GM12878 (cell line): Measurements from ENCODE around the gene DIRAS3. TPM values are rescaled to one million over a fixed set of nuclear protein-coding genes. Genes with fewer than 3 reads are reported as not detected.

Experiments used
- ATAC-seq: fragments of 200-7000 bp; cut with Tn5 transposase; 3 replicates; pipeline ENCODE4 v1.9.1; 2020; ENCODE audit warnings: mild to moderate bottlenecking, moderate library complexity
- BruUV-seq: library from RNA; stranded (reverse); fragments of 400-500 nt; replicated peaks from 2 replicates; lab custom pipeline; 2021; lab: Mats Ljungman, UMichigan
- CTCF ChIA-PET: fragments of 300-600 bp; sonication (Branson Sonifier 250); formaldehyde crosslinking; extraction: SDS; loops from one replicate; lab custom pipeline; 2021; ENCODE audit warnings: inconsistent platforms; lab: Yijun Ruan, JAX
- POLR2A ChIA-PET: fragments of 350-600 bp; formaldehyde crosslinking; extraction: SDS; loops from one replicate; lab custom pipeline; 2021; ENCODE audit warnings: inconsistent platforms; lab: Charles Lee
- RAD21 ChIA-PET: fragments of 300-600 bp; sonication (Branson Sonifier 250); formaldehyde crosslinking; loops from one replicate; lab custom pipeline; 2023; ENCODE audit warnings: antibody characterized with exemption; ENCODE audit not compliant: unreplicated experiment; lab: Charles Lee
- SMC1A ChIA-PET: fragments of 300-600 bp; sonication (Branson Sonifier 250); formaldehyde crosslinking; loops from one replicate; lab custom pipeline; 2023; ENCODE audit not compliant: unreplicated experiment, uncharacterized antibody; lab: Charles Lee
- DNase-seq: peaks from one replicate; pipeline ENCODE4 v3.0.0-alpha.2; 2011; ENCODE audit warnings: low read depth, low spot score
- FAIRE-seq: peaks from 3 replicates; lab custom pipeline; 2011; peaks lifted over from hg19 to GRCh38; lab: Jason Lieb, UNC
- H2AFZ ChIP-seq: 2 replicates; pipeline ENCODE4 v1.6.0; 2011; ENCODE audit warnings: low read depth, low read length, control low read depth; ENCODE audit not compliant: control insufficient read depth
- H3K27ac ChIP-seq: 2 replicates; pipeline ENCODE4 v1.5.1; 2011; ENCODE audit warnings: control low read depth; ENCODE audit not compliant: control insufficient read depth, insufficient read depth
- H3K27me3 ChIP-seq, 2 experiments: replicated peaks in 1 of 2; 2 replicates each; pipeline versions ENCODE4 v1.6.0 to v1.6.1; 2011; ENCODE audit warnings: low read length in 1 of 2; ENCODE audit not compliant: control insufficient read depth in 2 of 2, insufficient read depth in 2 of 2
- H3K36me3 ChIP-seq, 2 experiments: 2 replicates each; pipeline ENCODE4 v1.5.1; 2011; ENCODE audit warnings: low read length in 1 of 2; ENCODE audit not compliant: control insufficient read depth in 2 of 2, insufficient read depth in 2 of 2
- H3K4me1 ChIP-seq: 2 replicates; pipeline ENCODE4 v1.6.1; 2011; ENCODE audit warnings: mild to moderate bottlenecking, low read length, moderate library complexity, mixed read lengths; ENCODE audit not compliant: control insufficient read depth, insufficient read depth
- H3K4me2 ChIP-seq: 2 replicates; pipeline ENCODE4 v1.6.0; 2011; ENCODE audit warnings: control low read depth; ENCODE audit not compliant: control insufficient read depth, insufficient read depth
- H3K4me3 ChIP-seq: fragments of 200-600 bp; sonication (generic); 2 replicates; pipeline ENCODE4 v1.5.1; 2016
- H3K79me2 ChIP-seq: 2 replicates; pipeline ENCODE4 v1.6.0; 2011; ENCODE audit warnings: low read length; ENCODE audit not compliant: control insufficient read depth, insufficient read depth
- H3K9ac ChIP-seq: 2 replicates; pipeline ENCODE4 v1.8.0; 2011; ENCODE audit warnings: low read length, control low read depth, mixed read lengths; ENCODE audit not compliant: control insufficient read depth, insufficient read depth
- H3K9me3 ChIP-seq: replicated peaks from 3 replicates; pipeline ENCODE4 v1.5.1; 2011; ENCODE audit warnings: mild to moderate bottlenecking, low read length; ENCODE audit not compliant: control insufficient read depth, insufficient read depth
- H4K20me1 ChIP-seq: 2 replicates; pipeline ENCODE4 v1.6.0; 2011; ENCODE audit not compliant: control insufficient read depth, insufficient read depth
- GATAD2B ChIP-seq: fragments of 450-650 bp; conservative IDR thresholded peaks from 2 replicates; pipeline ENCODE4 v1.6.1; 2017; ENCODE audit warnings: low read depth, mild to moderate bottlenecking, moderate library complexity
- HDAC6 ChIP-seq: fragments of 200-600 bp; sonication (generic); IDR thresholded peaks from one replicate; pipeline ENCODE4 v1.8.0; 2017; ENCODE audit warnings: antibody characterized with exemption; ENCODE audit not compliant: unreplicated experiment
- JUNB ChIP-seq: IDR thresholded peaks from 2 replicates; pipeline ENCODE4 v1.6.1; 2016; ENCODE audit warnings: antibody characterized with exemption, mild to moderate bottlenecking
- MEF2A ChIP-seq: IDR thresholded peaks from 2 replicates; pipeline ENCODE4 v1.6.1; 2011; ENCODE audit warnings: low read depth, mild to moderate bottlenecking, low read length, moderate library complexity; ENCODE audit not compliant: insufficient read depth
- MEF2B ChIP-seq: fragments of 450-650 bp; IDR thresholded peaks from 2 replicates; pipeline ENCODE4 v1.6.1; 2018; ENCODE audit warnings: mild to moderate bottlenecking, moderate library complexity; ENCODE audit not compliant: partially characterized antibody, poor library complexity, severe bottlenecking
- MYB ChIP-seq: fragments of 150-350 bp; IDR thresholded peaks from 2 replicates; pipeline ENCODE4 v1.6.1; 2014; ENCODE audit warnings: mild to moderate bottlenecking, low read depth, low read length, borderline replicate concordance
- NBN ChIP-seq: fragments of 450-650 bp; IDR thresholded peaks from 2 replicates; pipeline ENCODE4 v1.6.1; 2016
- NRF1 ChIP-seq: conservative IDR thresholded peaks from 2 replicates; pipeline ENCODE4 v1.6.1; 2011; ENCODE audit warnings: mild to moderate bottlenecking, low read depth, low read length, improper control_type of control experiment
- PML ChIP-seq: IDR thresholded peaks from 2 replicates; pipeline ENCODE4 v1.6.1; 2012; ENCODE audit warnings: low read length, inconsistent platforms
- SPI1 ChIP-seq: IDR thresholded peaks from 2 replicates; pipeline ENCODE4 v1.6.1; 2011; ENCODE audit warnings: low read depth, mild to moderate bottlenecking, low read length, moderate library complexity, borderline replicate concordance; ENCODE audit not compliant: insufficient read depth
- SREBF2 ChIP-seq: IDR thresholded peaks from 2 replicates; pipeline ENCODE4 v1.6.1; 2012; ENCODE audit warnings: mild to moderate bottlenecking, low read length
- STAT3 ChIP-seq: IDR thresholded peaks from 2 replicates; pipeline ENCODE4 v1.6.1; 2011; ENCODE audit warnings: low read depth, low read length, improper control_type of control experiment
- TARDBP ChIP-seq: IDR thresholded peaks from 2 replicates; pipeline ENCODE4 v1.6.1; 2016; ENCODE audit warnings: borderline replicate concordance
- TCF12 ChIP-seq: IDR thresholded peaks from 2 replicates; pipeline ENCODE4 v1.6.1; 2011; ENCODE audit warnings: low read depth, mild to moderate bottlenecking, low read length
- USF1 ChIP-seq: IDR thresholded peaks from 2 replicates; pipeline ENCODE4 v1.6.1; 2011; ENCODE audit warnings: borderline replicate concordance, low read depth, mild to moderate bottlenecking, moderate library complexity, mixed read lengths, low read length; ENCODE audit not compliant: insufficient read depth; ENCODE audit errors: extremely low read length
- ZBTB4 ChIP-seq: fragments of 450-650 bp; formaldehyde crosslinking; IDR thresholded peaks from 2 replicates; pipeline ENCODE4 v1.4.0; 2022; ENCODE audit warnings: mild to moderate bottlenecking, moderate library complexity
- WGBS: methylation state at CpG from one replicate; pipeline ENCODE4 v1.1.6; 2016; ENCODE audit warnings: low lambda C conversion rate; ENCODE audit not compliant: insufficient replicate concordance, insufficient coverage; ENCODE audit errors: missing lambda C conversion rate; 5-methylcytosine and 5-hydroxymethylcytosine counted together
- in situ Hi-C: fragments of 300-500 bp; cut with MboI; formaldehyde crosslinking; loops from 9 replicates; pipeline ENCODE4 v1.14.3; 2018; ENCODE audit warnings: mixed read lengths
- intact Hi-C: fragments of 100-400 bp; cut with micrococcal nuclease; formaldehyde crosslinking; loops from one replicate; pipeline ENCODE4 v1.14.2; 2022; ENCODE audit not compliant: unreplicated experiment
- polyA plus RNA-seq, 11 experiments: library from polyadenylated mRNA; depleted of rRNA in 4 of 11; unstranded in 6 of 11; stranded (reverse) in 5 of 11; fragments of >200 nt; fragmentation: Nextera tagmentation in 4 of 11; fragmentation: Illumina TruSeq in 1 of 11; extraction: Ambion mirVana in 4 of 11; extraction: Trizol in 1 of 11; gene quantifications; 1 replicate in 1 of 11; 2 replicates in 10 of 11; pipeline versions ENCODE4 v1.2.1 to v1.2.3, GENCODE V29; 2011 to 2016; ENCODE audit warnings: inconsistent platforms in 2 of 11, missing spikeins in 2 of 11, low read depth in 1 of 11
- total RNA-seq, 4 experiments: library from RNA; depleted of rRNA in 3 of 4; stranded (reverse); fragments of >200 nt in 3 of 4; fragmentation: Illumina TruSeq in 1 of 4; extraction: Trizol in 1 of 4; gene quantifications; 2 replicates each; pipeline versions ENCODE4 v1.2.1 to v1.2.3, GENCODE V29; 2013 to 2021

The DIRAS3 gene
- total and polyA plus RNA-seq, 10 of the 15 experiments (the other 5 are each of a cell fraction or from before 2014, with no cell fraction given): not detected

GRCh38 chr1:68057050-68057449 lies 6.6 kb upstream of the DIRAS3 start:
- ChIA-PET POLR2A (no interaction called here), SMC1A (no interaction called here), CTCF (interaction anchor here (1.2 to 2.2 kb wide), 5 partner anchors 60 to 452 kb away, joined by 3 to 9 read pairs (median 4); no protein-coding TSS in a partner anchor), RAD21 (interaction anchor here (1.4 kb wide), 1 partner anchor 290 kb away, joined by 8 read pairs; no protein-coding TSS in a partner anchor)
- ATAC-seq: no peak
- no peaks in the 10 kb centered on the region for H3K36me3 ChIP-seq
- no peak overlapping the region for H3K27ac ChIP-seq
- no peak overlapping the region for H3K4me3 ChIP-seq
- FAIRE-seq: no peak
- no peak overlapping the region for H3K9ac ChIP-seq
- DNase-seq: no peak
- no peaks in the 10 kb centered on the region for H3K4me1 ChIP-seq
- intact Hi-C loops: loop anchor here (5.0 kb wide), 1 partner anchor 290 kb away; no protein-coding TSS in a partner anchor
- no TSS peak for BruUV-seq
- in situ Hi-C loops: no loop called here
- no peak overlapping the region for H2AFZ ChIP-seq
- no peaks in the 10 kb centered on the region for H3K79me2 ChIP-seq
- H3K9me3 ChIP-seq: no peaks in the 10 kb centered on the region
- TF ChIP-seq NRF1: no peak
- TF ChIP-seq MEF2B: no peak
- no peak for TF ChIP-seq USF1
- no peaks in the 10 kb centered on the region for H3K27me3 ChIP-seq
- no peaks in the 10 kb centered on the region for H4K20me1 ChIP-seq
- 0% methylated on average over 3 of the region's 3 CpGs for WGBS
- H3K4me2 ChIP-seq: no peak overlapping the region

GRCh38 chr1:68051475-68051874 lies 1.0 kb upstream of the DIRAS3 start:
- ChIA-PET POLR2A (no interaction called here), CTCF (no interaction called here), RAD21 (no interaction called here), SMC1A (interaction anchor here (0.6 kb wide), 1 partner anchor 200 kb away, joined by 4 read pairs; no protein-coding TSS in a partner anchor)
- no peak for ATAC-seq
- in situ Hi-C loops (no loop called here), intact Hi-C loops (no loop called here)
- 65% methylated on average over 27 of the region's 28 CpGs for WGBS
- Histone ChIP-seq H2AFZ (no peak overlapping the region), H3K4me2 (no peak overlapping the region), H3K36me3 (no peaks in the 10 kb centered on the region), H3K9me3 (no peaks in the 10 kb centered on the region), H3K4me3 (no peak overlapping the region), H3K27me3 (peaks cover 0 to 4% of the 10 kb centered on the region in 2 experiments; a peak in 1 of 4 replicates), H3K4me1 (no peaks in the 10 kb centered on the region), H3K27ac (no peak overlapping the region), H3K79me2 (no peaks in the 10 kb centered on the region), H3K9ac (no peak overlapping the region), H4K20me1 (no peaks in the 10 kb centered on the region)
- no peak for TF ChIP-seq HDAC6
- TF ChIP-seq STAT3: no peak
- no peak for TF ChIP-seq TCF12
- TF ChIP-seq GATAD2B: no peak
- TF ChIP-seq SPI1: no peak
- TF ChIP-seq SREBF2: no peak
- no peak for TF ChIP-seq JUNB
- TF ChIP-seq MEF2A: no peak
- TF ChIP-seq ZBTB4 (CRISPR knock-in tag): no peak
- TF ChIP-seq TARDBP: no peak
- TF ChIP-seq PML: no peak
- no peak for TF ChIP-seq NBN
- TF ChIP-seq MYB: no peak
- no peak for DNase-seq
- no TSS peak for BruUV-seq
- no peak for FAIRE-seq
